Keratinocyte (primary cell): Measurements from ENCODE around the gene GINS2. TPM values are rescaled to one million over a fixed set of nuclear protein-coding genes. Genes with fewer than 3 reads are reported as not detected.

ENCODE experiments used
- DNase-seq: peaks from one replicate; pipeline ENCODE4 v3.0.0-alpha.2; 2011; ENCODE audit warnings: low read depth, missing footprints, low spot score
- FAIRE-seq: peaks from 2 replicates; lab custom pipeline; 2011; peaks lifted over from hg19 to GRCh38; lab: Jason Lieb, UNC
- H2AFZ ChIP-seq: 2 replicates; pipeline ENCODE4 v1.6.0; 2012; ENCODE audit warnings: low read length, control low read depth, inconsistent platforms; ENCODE audit not compliant: control insufficient read depth
- H3K27ac ChIP-seq: 2 replicates; pipeline ENCODE4 v1.5.1; 2011; ENCODE audit warnings: low read length; ENCODE audit not compliant: control insufficient read depth, insufficient read depth
- H3K27me3 ChIP-seq: 3 replicates; pipeline ENCODE4 v1.6.0; 2011; ENCODE audit warnings: low read length; ENCODE audit not compliant: control insufficient read depth, insufficient read depth; ENCODE audit errors: extremely low read depth
- H3K36me3 ChIP-seq, 2 experiments: 2 replicates in 1 of 2; 3 replicates in 1 of 2; pipeline ENCODE4 v1.5.1; 2011; ENCODE audit warnings: low read length in 2 of 2, mild to moderate bottlenecking in 1 of 2; ENCODE audit not compliant: control insufficient read depth in 2 of 2, insufficient read depth in 2 of 2; ENCODE audit errors: extremely low read depth in 1 of 2
- H3K4me1 ChIP-seq: 3 replicates; pipeline ENCODE4 v1.5.1; 2011; ENCODE audit warnings: low read length; ENCODE audit not compliant: control insufficient read depth, insufficient read depth; ENCODE audit errors: extremely low read depth
- H3K4me2 ChIP-seq: 3 replicates; pipeline ENCODE4 v1.6.0; 2011; ENCODE audit warnings: low read depth, low read length; ENCODE audit not compliant: control insufficient read depth, insufficient read depth; ENCODE audit errors: extremely low read depth
- H3K4me3 ChIP-seq, 3 experiments: fragments of 200-600 bp in 1 of 3; sonication (generic) in 1 of 3; 2 replicates in 2 of 3; 3 replicates in 1 of 3; pipeline ENCODE4 v1.5.1; 2011 to 2016; ENCODE audit warnings: low read length in 3 of 3, mild to moderate bottlenecking in 3 of 3, control low read depth in 2 of 3, inconsistent platforms in 1 of 3, low read depth in 1 of 3, mixed read lengths in 1 of 3, mixed run types in 1 of 3, moderate library complexity in 1 of 3; ENCODE audit not compliant: control insufficient read depth in 2 of 3, insufficient read depth in 2 of 3; ENCODE audit errors: extremely low read depth in 1 of 3
- H3K79me2 ChIP-seq: 2 replicates; pipeline ENCODE4 v1.6.0; 2012; ENCODE audit warnings: low read length; ENCODE audit not compliant: control insufficient read depth, insufficient read depth
- H3K9ac ChIP-seq: 3 replicates; pipeline ENCODE4 v1.6.0; 2011; ENCODE audit warnings: low read length; ENCODE audit not compliant: control insufficient read depth, insufficient read depth; ENCODE audit errors: extremely low read depth
- H3K9me1 ChIP-seq: 3 replicates; pipeline ENCODE4 v1.6.0; 2011; ENCODE audit warnings: low read length; ENCODE audit not compliant: control insufficient read depth, insufficient read depth; ENCODE audit errors: extremely low read depth
- H3K9me3 ChIP-seq: 2 replicates; pipeline ENCODE4 v1.5.1; 2012; ENCODE audit warnings: low read depth, low read length; ENCODE audit not compliant: control insufficient read depth
- H4K20me1 ChIP-seq: 3 replicates; pipeline ENCODE4 v1.6.0; 2011; ENCODE audit warnings: low read length; ENCODE audit not compliant: control insufficient read depth, insufficient read depth; ENCODE audit errors: extremely low read depth
- CTCF ChIP-seq, 3 experiments: IDR thresholded peaks in 1 of 3; conservative IDR thresholded peaks in 1 of 3; optimal IDR thresholded peaks in 1 of 3; 2 replicates in 2 of 3; 3 replicates in 1 of 3; pipeline versions ENCODE3 to v1.5.1; 2011; ENCODE audit warnings: low read length in 3 of 3, mild to moderate bottlenecking in 3 of 3, moderate library complexity in 2 of 3, control low read depth in 1 of 3, inconsistent platforms in 1 of 3; ENCODE audit not compliant: insufficient read depth in 2 of 3; ENCODE audit errors: extremely low read depth in 1 of 3
- EZH2 ChIP-seq: IDR thresholded peaks from one replicate; pipeline ENCODE4 v1.6.1; 2012; ENCODE audit warnings: inconsistent platforms, mild to moderate bottlenecking, low read length, moderate library complexity
- dilution Hi-C: fragments of 300-500 bp; cut with MboI; formaldehyde crosslinking; loops from one replicate; pipeline ENCODE4 v1.7.0; 2020; ENCODE audit warnings: low sequenced_read_pairs; ENCODE audit not compliant: extremely low pct_ligation_motif_present
- polyA plus RNA-seq, 5 experiments: library from polyadenylated mRNA; depleted of rRNA in 3 of 5; stranded (reverse) in 3 of 5; stranded (forward) in 1 of 5; unstranded in 1 of 5; fragments of >200 nt; gene quantifications; 1 replicate in 1 of 5; 2 replicates in 3 of 5; 3 replicates in 1 of 5; pipeline versions ENCODE4 v1.2.1 to v1.2.3, GENCODE V29; 2011 to 2012; ENCODE audit warnings: missing spikeins in 2 of 5, low read depth in 1 of 5, low replicate concordance in 1 of 5

Gene GINS2
- polyA plus RNA-seq, 1 donor (not counting 4 experiments of a cell fraction or from before 2014, with no cell fraction given) = 11.2 TPM

DNA sequence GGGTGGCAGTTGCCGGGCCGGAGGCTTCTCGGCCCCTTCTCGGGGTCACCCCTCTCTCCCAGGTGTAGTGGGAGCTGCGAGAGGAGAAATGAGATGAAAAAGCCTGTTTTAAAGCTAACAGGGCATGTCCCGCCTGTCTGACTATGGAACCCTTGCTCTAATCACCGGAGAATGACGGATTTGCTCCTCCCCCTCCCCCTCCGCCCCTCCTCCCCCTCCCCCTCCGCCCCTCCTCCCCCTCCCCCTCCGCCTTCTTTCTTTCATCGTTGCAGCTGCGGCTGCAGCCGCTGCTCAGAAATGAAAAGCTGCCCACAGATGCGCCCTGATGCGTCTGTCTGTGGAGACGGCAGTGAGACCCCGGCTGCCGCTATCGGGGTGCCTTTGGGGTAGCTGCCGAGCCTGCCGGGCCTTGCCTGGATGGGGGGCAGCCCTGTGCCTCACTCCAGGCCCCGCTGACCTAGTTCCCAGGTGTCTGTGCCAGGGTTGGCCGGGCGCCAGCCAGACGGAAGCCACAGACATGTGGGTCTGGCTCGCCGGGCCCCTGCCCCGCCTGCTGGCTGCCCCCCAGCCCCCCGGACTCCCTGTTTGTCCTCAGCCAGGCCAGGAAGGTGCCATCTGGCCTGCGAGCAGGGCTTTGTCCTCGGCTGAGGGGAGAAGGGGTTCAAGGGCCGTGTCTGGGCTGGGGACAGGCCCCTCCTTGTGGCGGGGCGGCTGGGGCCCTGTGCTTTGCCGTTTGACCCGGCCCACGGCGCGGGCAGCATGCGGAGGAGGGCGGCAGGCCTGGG lies 37.7 kb downstream of the GINS2 start:
- H3K36me3 ChIP-seq = peaks cover 0 to 8% of the 10 kb centered on the region in 2 experiments
- peaks cover 9% of the 10 kb centered on the region for H4K20me1 ChIP-seq
- H3K4me3 ChIP-seq = no peak overlapping the region
- H3K4me1 ChIP-seq = peaks cover 3% of the 10 kb centered on the region
- DNase-seq (no peak), FAIRE-seq (no peak)
- no peaks in the 10 kb centered on the region for H3K9me3 ChIP-seq
- H3K9ac ChIP-seq = no peak overlapping the region
- no peak for TF ChIP-seq EZH2
- TF ChIP-seq CTCF (optimal IDR thresholded peaks at IDR 0.05 in 1 of 3, IDR thresholded peaks at IDR 0.05 in 1 of 3, conservative IDR thresholded peaks at IDR 0.05 in 1 of 3; ENCODE audit: extremely low read depth in 1 of 3, insufficient read depth in 2 of 3, low read length in 3 of 3) = no peak
- no peak overlapping the region for H3K27ac ChIP-seq
- H3K79me2 ChIP-seq = no peaks in the 10 kb centered on the region
- no peaks in the 10 kb centered on the region for H3K27me3 ChIP-seq
- dilution Hi-C loops = no loop called here
- no peak overlapping the region for H2AFZ ChIP-seq
- H3K9me1 ChIP-seq = no peaks in the 10 kb centered on the region
- no peak overlapping the region for H3K4me2 ChIP-seq

DNA sequence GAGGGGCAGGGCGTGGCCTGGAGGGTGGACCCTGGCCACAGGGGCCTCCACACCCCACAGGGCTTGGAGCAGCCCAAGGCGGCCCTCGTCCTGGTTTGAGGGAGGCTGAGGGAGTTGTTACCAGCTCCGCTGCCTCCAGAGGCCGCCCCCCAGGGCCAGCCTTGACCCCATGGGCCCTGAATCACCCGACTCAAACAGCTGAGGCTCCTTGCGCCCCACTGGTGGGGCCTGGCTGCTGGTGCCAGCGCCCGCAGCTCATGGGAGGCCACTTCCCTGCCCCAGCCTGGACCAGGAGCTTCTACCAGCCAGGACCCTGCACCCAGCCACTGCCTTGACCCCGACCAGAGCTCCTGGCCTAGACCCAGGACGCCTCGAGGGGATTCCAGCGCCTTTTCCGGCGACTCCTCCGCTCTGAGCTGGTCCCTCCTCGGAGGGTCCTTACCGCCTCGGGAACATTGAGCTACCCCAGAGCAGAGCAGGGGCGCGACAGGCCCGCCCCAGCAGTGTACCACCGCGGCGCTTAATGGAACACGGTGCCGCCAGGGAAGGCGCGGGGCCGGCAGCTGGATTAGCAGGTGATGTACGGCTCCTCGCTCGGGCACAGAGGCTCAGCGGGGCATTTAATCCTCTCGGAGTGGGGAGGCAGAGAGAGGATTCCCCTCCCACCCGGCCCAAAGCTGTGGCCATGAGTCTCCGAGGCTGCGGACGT lies 38.5 kb downstream of the GINS2 start:
- peaks cover 6% of the 10 kb centered on the region for H3K4me1 ChIP-seq
- no peak for TF ChIP-seq EZH2
- no peak for TF ChIP-seq CTCF (optimal IDR thresholded peaks at IDR 0.05 in 1 of 3, IDR thresholded peaks at IDR 0.05 in 1 of 3, conservative IDR thresholded peaks at IDR 0.05 in 1 of 3; ENCODE audit: extremely low read depth in 1 of 3, insufficient read depth in 2 of 3, low read length in 3 of 3)

More for the DNA sequence above, 38.5 kb downstream of the GINS2 start:
- Histone ChIP-seq H4K20me1 (peaks cover 10% of the 10 kb centered on the region), H3K4me2 (no peak overlapping the region), H3K79me2 (no peaks in the 10 kb centered on the region), H2AFZ (no peak overlapping the region), H3K27me3 (no peaks in the 10 kb centered on the region), H3K9me3 (no peaks in the 10 kb centered on the region), H3K36me3 (peaks cover 0 to 6% of the 10 kb centered on the region in 2 experiments), H3K27ac (no peak overlapping the region), H3K4me3 (no peak overlapping the region), H3K9ac (no peak overlapping the region), H3K9me1 (no peaks in the 10 kb centered on the region)
- DNase-seq = no peak
- dilution Hi-C loops = no loop called here
- FAIRE-seq = no peak
